Measurements from ENCODE around the gene RAB3IL1.

Gene RAB3IL1

DNA sequence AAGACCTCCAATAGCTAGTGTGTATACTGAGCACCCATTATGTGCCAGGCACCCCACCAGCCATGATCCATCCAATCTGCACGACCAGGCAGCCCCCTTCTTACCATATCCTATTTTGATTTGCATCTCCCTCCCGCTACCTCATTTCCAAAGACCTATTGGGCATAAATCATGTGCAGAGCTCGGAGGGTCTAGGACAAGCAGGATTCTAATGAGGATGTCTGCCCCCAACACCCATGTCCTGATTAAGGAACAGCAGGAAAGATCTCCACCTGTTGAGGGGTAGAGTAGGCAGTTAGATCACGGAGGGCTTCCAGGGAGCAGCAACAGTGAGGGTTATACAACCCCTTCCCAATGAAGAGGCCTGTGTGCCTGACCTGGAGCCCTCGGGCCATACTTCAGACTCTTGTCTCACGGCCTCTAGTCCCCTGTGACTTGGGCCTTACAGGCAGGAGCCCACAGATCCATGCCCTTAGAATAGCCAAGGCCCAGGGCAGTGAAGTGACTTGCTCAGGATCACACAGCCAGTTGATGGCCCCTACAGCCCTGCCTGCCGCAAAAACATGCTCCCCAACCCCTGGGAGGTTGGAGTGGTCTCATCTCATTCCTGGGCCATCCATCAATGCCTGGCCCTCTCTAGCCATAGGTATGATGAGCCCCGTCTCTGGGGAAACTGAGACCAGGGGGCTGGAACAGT lies 3.5 kb downstream of the RAB3IL1 start:
- DNase-seq (ENCODE audit: low read depth), result no peak
- no peak overlapping the region for H3K4me3 ChIP-seq (ENCODE audit: low read depth, low read length)
- TF ChIP-seq, protein P1, sequence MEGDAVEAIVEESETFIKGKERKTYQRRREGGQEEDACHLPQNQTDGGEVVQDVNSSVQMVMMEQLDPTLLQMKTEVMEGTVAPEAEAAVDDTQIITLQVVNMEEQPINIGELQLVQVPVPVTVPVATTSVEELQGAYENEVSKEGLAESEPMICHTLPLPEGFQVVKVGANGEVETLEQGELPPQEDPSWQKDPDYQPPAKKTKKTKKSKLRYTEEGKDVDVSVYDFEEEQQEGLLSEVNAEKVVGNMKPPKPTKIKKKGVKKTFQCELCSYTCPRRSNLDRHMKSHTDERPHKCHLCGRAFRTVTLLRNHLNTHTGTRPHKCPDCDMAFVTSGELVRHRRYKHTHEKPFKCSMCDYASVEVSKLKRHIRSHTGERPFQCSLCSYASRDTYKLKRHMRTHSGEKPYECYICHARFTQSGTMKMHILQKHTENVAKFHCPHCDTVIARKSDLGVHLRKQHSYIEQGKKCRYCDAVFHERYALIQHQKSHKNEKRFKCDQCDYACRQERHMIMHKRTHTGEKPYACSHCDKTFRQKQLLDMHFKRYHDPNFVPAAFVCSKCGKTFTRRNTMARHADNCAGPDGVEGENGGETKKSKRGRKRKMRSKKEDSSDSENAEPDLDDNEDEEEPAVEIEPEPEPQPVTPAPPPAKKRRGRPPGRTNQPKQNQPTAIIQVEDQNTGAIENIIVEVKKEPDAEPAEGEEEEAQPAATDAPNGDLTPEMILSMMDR (conservative IDR thresholded peaks at IDR 0.05; ENCODE audit: low read depth, low read length), result no peak

DNA sequence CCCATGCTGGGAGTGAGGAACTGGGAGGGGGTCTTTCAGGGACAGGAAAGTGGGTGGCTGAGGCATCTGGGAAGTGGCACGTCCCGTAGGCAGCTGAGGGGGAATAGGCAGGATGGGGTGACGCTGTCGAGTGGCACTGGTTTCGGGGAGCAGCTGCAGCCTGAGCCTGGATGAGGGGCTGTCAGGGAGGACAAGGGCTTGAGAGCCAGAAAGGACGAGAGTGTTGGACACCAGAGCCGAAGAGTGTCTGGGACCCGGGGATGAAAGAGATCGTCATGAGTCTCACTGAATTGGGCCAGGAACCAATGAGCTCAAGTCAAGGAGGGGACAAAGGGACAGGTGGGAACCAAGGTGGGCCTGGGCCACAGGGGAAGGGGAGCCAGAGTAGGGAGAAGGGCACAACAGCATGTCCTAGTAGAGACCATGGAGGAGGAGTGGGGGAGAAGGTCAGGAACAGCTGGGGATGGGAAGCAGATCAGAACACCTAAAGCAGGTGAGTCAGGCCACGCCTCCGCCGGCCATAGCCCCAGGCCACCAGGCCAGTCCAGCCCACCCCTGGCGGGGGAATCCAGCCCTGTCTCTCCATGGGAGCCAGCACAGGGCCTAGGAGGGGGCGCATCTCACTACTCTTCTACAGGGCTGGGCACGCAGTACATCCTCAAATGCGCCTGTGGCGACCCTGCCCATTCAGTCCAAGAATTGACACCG lies 4.2 kb downstream of the RAB3IL1 start:
- DNase-seq (ENCODE audit: low read depth), result no peak
- no peak overlapping the region for H3K4me3 ChIP-seq (ENCODE audit: low read depth, low read length)
- TF ChIP-seq, protein P1 (conservative IDR thresholded peaks at IDR 0.05; ENCODE audit: low read depth, low read length), result no peak

DNA sequence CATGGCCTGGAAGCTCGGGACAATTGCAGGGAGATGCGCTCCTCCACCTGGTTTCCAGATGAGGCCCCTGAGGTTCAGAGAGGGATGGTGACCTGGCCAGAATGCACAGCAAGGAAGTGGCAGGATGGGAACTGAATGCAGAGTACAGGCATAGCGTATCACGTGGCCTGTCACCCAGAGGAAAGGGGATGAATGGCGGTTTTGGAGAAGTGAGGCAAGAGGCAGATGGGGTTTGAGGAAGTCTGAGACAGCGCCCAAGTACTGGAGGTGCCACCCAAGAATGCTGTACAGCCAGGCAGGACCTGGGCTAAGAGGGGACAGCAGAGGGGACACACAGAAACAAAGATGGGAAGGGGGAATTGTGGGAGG lies 4.9 kb downstream of the RAB3IL1 start:
- no peak for DNase-seq (ENCODE audit: low read depth)
- TF ChIP-seq, protein P1 (conservative IDR thresholded peaks at IDR 0.05; ENCODE audit: low read depth, low read length), result no peak
- H3K4me3 ChIP-seq (ENCODE audit: low read depth, low read length), result no peak overlapping the region

DNA sequence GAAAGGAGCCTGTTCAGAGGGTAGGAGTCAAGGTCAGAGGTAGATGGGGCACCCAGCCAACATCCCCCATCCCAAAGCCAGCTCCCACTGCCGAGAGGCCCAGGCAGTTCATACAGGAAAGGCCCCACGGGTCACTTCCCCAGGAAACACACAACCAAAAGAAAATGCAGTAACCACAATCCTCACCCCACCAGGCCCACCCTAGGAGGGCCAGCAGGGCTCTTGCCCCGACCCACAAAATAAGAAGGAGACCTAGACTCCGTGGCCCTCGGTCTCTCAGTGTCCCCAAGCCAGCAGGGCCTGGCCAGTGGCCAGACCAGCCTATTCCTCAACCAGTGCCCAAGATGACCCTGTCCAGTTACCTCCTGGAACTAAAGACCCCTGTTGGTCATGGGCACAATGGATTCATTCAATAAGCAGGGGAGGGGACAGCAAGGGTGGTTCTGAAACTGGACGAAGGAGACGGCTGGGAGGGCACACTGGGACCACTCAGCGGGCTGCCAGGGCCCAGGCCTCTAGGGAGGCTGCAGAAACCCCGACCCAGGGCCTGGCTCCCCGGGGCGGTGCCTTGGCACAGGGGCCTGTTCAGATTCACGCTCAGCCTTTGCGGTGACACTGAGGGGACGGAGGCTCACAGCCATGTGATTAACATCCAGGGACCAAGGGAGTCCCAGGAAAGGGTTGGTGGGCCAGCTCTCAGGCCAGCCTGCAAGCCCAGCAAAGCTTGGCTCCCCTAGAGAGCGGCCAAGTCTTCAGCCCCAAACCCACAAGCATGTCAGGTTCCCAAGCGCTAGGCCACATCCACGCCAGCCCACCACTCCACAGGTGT lies 5.5 kb downstream of the RAB3IL1 start:
- TF ChIP-seq, protein P1 (conservative IDR thresholded peaks at IDR 0.05; ENCODE audit: low read depth, low read length), result no peak
- DNase-seq (ENCODE audit: low read depth), result no peak
- H3K4me3 ChIP-seq (ENCODE audit: low read depth, low read length), result no peak overlapping the region

DNA sequence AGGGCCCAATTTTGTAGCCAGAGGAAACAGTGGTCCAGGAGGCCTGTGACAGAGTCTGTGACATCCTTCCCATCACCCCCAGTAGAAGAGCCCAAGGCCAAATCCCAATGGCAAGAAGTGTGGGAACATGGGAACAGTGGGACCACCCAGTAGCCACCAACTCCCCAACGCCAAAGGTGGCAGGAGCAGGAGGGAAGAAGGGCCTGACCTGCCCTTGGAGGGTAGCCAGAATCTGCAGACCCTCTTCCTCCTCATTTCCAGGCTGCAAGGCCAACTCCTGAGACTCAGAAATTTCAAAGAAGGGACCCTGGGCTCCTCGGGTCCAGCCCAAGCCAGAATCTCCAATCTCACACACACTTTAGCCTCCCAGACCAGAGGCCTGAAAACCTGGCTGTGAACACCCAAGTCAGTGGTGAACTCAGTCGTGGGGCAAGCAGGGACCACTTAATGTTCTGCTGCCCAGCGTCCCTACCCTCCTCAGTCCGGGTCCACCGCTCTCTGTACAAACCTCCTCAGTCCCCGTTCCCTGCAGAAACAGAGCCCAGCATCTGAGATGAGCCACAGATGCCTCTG lies 6.2 kb downstream of the RAB3IL1 start:
- TF ChIP-seq, protein P1 (conservative IDR thresholded peaks at IDR 0.05; ENCODE audit: low read depth, low read length), result no peak
- no peak for DNase-seq (ENCODE audit: low read depth)
- no peak overlapping the region for H3K4me3 ChIP-seq (ENCODE audit: low read depth, low read length)

DNA sequence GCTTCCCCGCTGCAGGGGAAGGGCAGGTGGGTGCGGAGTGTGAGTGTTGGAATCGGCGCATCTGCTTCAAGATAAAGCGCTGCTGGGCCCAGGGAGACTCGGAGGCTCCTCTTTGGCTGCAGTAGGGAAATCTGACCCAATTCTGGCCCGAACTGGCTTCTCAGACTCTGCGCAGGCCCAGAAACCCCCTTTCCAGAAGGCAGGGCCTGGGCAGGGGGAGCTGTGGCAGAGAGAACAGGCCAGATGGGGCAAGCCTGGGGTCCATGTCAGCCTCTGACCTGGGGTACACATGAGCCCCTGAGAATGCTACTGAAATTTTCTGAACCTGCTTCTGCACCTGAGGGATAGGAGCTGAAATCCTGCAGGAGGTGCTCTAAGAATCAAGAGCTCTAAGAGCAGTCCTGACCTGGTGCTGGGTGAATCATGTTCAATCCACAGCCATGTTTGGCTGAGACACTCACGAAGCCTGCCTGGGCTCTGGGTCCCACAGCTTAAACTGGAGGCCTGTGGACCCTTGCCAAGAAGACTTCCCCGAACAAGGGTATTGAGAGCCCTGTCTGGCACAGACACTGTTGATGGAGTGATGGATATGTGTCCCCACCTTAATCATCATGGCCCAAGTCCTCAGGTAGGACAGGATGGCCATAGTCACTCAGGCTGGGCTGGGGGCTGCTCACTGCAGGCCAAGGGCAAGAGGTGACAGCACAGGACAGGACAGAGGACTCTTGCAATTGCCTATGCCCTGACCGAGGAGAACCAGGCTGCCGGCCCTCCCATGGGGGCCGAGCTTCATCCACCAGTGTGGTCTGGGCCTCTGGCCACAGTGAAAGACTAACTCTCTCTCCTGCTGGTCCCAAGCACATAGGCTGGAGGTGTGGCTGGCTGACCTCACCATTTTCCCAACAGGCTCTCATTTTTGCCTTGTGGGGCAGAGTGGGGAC lies 6.9 kb downstream of the RAB3IL1 start:
- no peak overlapping the region for H3K4me3 ChIP-seq (ENCODE audit: low read depth, low read length)
- TF ChIP-seq, protein P1 (conservative IDR thresholded peaks at IDR 0.05; ENCODE audit: low read depth, low read length), result no peak
- DNase-seq (ENCODE audit: low read depth), result no peak

All from choroid plexus epithelial cell (primary cell).